Tibial nerve (tissue), 4 donors: ENCODE data around the gene KRTAP10-1. TPM values are rescaled to one million over a fixed set of nuclear protein-coding genes. Genes with fewer than 3 reads are reported as not detected.
"Not testable (repeated sequence)": the region's sequence is repeated elsewhere in the genome, so short reads cannot be mapped to it uniquely, and the experiment has no call there.

Experiments
- DNase-seq, 2 donors: peaks; one replicate each; pipeline ENCODE4 v3.0.0-alpha.2; 2019; ENCODE audit warnings: low spot score in 2 of 2
- H3K27ac ChIP-seq, 4 donors: fragments of 200-600 bp; sonication (generic) in 3 of 4; one replicate each; pipeline ENCODE4 v1.5.1; 2017 to 2019; ENCODE audit warnings: mild to moderate bottlenecking in 1 of 4
- H3K27me3 ChIP-seq, 2 donors: fragments of 200-600 bp; sonication (generic) in 1 of 2; one replicate each; pipeline versions ENCODE4 v1.5.1 to v1.6.0; 2017 to 2019
- H3K36me3 ChIP-seq, 3 donors: fragments of 200-600 bp; sonication (generic); one replicate each; pipeline ENCODE4 v1.5.1; 2018 to 2019
- H3K4me1 ChIP-seq, 4 donors: fragments of 200-600 bp; sonication (generic) in 3 of 4; one replicate each; pipeline ENCODE4 v1.5.1; 2017 to 2019
- H3K4me3 ChIP-seq, 4 donors: fragments of 200-600 bp; sonication (generic) in 3 of 4; one replicate each; pipeline ENCODE4 v1.5.1; 2017 to 2019; ENCODE audit warnings: mild to moderate bottlenecking in 1 of 4, moderate library complexity in 1 of 4
- H3K9me3 ChIP-seq, 4 donors: fragments of 200-600 bp; sonication (generic) in 3 of 4; one replicate each; pipeline ENCODE4 v1.5.1; 2017 to 2019
- EP300 ChIP-seq, 2 donors: sonication (generic); formaldehyde crosslinking; IDR thresholded peaks; one replicate each; pipeline ENCODE4 v1.6.1; 2017; ENCODE audit warnings: antibody characterized with exemption in 2 of 2, mild to moderate bottlenecking in 1 of 2
- POLR2A ChIP-seq, 2 donors: fragments of 450-650 bp; IDR thresholded peaks; one replicate each; pipeline ENCODE4 v1.6.1; 2017; ENCODE audit warnings: antibody characterized with exemption in 2 of 2, mild to moderate bottlenecking in 2 of 2, moderate library complexity in 2 of 2
- WGBS, 2 donors: methylation state at CpG; one replicate each; pipeline ENCODE4 v1.1.5; 2018; 5-methylcytosine and 5-hydroxymethylcytosine counted together
- total RNA-seq, 4 donors: library from RNA; depleted of rRNA; stranded (reverse); fragments of >200 nt; gene quantifications; one replicate each; pipeline ENCODE4 v1.1.0, GENCODE V29; 2016
- TF ChIP-seq, protein P1 (sequence below), 5 experiments: fragments of 200-600 bp in 3 of 5; fragments of 450-650 bp in 2 of 5; sonication (generic) in 3 of 5; IDR thresholded peaks; one replicate each; pipeline ENCODE4 v1.5.1; 2016 to 2019; ENCODE audit warnings: antibody characterized with exemption in 5 of 5, mild to moderate bottlenecking in 3 of 5, moderate library complexity in 2 of 5

KRTAP10-1 gene
- total RNA-seq, 4 donors from 2014 or later, result not detected

DNA sequence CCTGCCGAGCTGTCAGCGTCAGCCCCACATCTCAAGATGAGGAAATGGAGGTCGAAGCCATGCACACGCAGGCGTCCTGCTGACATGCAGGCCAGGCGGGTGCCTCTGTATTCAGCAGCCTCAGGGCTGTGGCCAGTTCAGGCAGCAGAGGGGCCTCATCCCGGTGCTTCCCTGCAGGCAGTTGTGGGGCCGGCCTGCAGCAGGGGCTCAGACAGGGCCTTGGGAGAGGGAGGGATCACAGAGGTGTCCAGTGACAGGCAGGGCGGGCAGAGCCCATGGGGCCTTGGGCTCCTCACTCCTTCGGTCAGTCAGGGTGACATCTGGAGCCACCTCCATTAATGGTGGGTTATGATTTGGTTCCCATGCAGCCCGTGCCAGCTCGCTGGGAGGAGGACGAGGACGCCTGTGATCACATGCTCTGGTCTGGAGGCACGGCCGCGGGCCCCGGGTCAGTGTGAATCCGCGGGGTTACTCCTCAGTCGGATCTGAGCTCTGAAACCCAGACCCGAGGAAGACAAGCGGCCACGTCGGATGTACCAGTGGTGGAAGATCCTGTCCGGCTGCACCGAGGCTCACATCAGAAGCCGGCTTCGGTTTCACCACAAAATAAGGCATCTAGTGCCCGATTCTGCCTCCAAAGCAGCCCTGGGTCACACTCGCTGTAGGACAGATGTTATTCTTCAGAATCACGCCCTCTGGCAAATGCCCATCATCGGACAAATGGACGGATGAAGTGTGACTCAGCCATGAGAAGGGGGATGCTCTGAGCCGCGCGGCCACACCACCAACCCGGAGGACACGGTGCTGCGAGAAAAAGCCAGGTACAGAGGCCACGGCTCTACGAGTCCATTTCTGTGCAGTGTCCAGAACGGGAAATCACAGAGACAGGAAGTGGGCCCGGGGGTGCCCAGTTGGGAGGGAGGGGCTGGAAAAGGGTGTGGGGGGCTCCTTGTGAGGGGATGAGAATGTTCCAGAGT, 33.4 kb downstream of the KRTAP10-1 start:
- WGBS, 2 donors, result 77 to 80% methylated on average over 40 to 44 of the region's 44 CpGs
- Histone ChIP-seq H3K36me3 (no peaks in the 10 kb centered on the region), H3K27ac (no peak overlapping the region), H3K4me1 (peaks cover 0 to 9% (median 3%) of the 10 kb centered on the region in 4 donors), H3K4me3 (no peak overlapping the region), H3K9me3 (no peaks in the 10 kb centered on the region), H3K27me3 (peaks cover 0 to 39% of the 10 kb centered on the region in 2 donors)
- no peak for DNase-seq
- TF ChIP-seq POLR2A (IDR thresholded peaks at IDR 0.05), result no peak

DNA sequence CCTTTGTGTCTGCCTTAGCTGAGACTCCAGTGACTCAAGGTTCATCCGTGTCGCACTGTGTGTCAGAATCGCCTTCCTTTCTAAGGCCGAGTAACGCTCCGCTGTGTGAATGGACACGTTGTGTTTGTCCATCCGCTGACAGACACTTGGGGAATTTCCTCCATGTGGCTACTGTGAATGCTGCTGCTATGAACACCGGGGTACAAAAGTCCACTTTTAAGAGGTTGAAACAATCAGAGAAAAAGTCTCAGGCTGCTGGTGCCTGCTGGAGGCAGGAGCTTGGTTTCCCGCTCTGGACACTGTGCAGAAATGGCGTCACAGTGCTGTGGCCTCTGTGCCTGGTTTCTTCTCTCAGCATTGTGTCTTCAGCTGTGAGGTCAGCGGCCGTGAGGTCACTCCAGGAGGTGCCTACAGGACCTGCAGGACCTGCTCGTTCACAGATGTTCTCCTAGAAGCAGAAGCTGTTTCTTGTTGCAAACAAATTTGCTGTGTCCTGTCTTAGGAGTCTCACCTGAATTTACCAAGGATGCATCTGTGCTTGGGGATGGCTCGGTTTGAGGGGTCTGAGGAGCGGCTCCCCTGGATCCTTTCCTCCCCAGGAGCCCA, 34.2 kb downstream of the KRTAP10-1 start:
- H3K4me1 ChIP-seq, result peaks cover 0 to 8% (median 3%) of the 10 kb centered on the region in 4 donors
- 41 to 51% methylated on average over 16 of the region's 16 CpGs for WGBS, 2 donors
- H3K4me3 ChIP-seq, result no peak overlapping the region
- TF ChIP-seq POLR2A (IDR thresholded peaks at IDR 0.05) (no peak), EP300 (IDR thresholded peaks at IDR 0.05) (no peak)
- TF ChIP-seq, protein P1, sequence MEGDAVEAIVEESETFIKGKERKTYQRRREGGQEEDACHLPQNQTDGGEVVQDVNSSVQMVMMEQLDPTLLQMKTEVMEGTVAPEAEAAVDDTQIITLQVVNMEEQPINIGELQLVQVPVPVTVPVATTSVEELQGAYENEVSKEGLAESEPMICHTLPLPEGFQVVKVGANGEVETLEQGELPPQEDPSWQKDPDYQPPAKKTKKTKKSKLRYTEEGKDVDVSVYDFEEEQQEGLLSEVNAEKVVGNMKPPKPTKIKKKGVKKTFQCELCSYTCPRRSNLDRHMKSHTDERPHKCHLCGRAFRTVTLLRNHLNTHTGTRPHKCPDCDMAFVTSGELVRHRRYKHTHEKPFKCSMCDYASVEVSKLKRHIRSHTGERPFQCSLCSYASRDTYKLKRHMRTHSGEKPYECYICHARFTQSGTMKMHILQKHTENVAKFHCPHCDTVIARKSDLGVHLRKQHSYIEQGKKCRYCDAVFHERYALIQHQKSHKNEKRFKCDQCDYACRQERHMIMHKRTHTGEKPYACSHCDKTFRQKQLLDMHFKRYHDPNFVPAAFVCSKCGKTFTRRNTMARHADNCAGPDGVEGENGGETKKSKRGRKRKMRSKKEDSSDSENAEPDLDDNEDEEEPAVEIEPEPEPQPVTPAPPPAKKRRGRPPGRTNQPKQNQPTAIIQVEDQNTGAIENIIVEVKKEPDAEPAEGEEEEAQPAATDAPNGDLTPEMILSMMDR (IDR thresholded peaks at IDR 0.05), result no peak
- H3K36me3 ChIP-seq, result no peaks in the 10 kb centered on the region
- no peaks in the 10 kb centered on the region for H3K9me3 ChIP-seq
- DNase-seq, result no peak
- H3K27ac ChIP-seq, result no peak overlapping the region
- peaks cover 0 to 34% of the 10 kb centered on the region in 2 donors for H3K27me3 ChIP-seq

DNA sequence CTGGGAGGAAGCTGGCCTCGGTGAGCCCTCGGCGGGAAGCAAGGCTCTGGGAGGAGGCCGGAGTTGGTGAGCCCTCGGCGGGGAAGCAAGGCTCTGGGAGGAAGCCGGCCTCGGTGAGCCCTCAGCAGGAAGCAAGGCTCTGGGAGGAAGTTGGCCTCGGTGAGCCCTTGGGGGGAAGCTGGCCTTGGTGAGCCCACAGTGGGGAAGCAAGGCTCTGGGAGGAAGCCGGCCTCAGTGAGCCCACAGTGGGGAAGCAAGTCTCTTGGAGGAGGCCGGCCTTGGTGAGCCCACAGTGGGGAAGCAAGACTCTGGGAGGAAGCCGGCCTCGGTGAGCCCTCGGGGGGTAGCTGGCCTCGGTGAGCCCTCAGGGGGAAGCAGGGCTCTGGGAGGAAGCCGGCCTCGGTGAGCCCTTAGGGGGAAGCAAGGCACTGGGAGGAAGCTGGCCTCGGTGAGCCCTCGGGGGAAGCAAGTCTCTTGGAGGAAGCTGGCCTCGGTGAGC, 36.0 kb downstream of the KRTAP10-1 start:
- Histone ChIP-seq H3K4me3 (no peak overlapping the region), H3K4me1 (no peaks in the 10 kb centered on the region), H3K9me3 (no peaks in the 10 kb centered on the region), H3K36me3 (no peaks in the 10 kb centered on the region), H3K27me3 (peaks cover 0 to 27% of the 10 kb centered on the region in 2 donors), H3K27ac (no peak overlapping the region)
- TF ChIP-seq, protein P1 (IDR thresholded peaks at IDR 0.05), result no peak
- TF ChIP-seq POLR2A (IDR thresholded peaks at IDR 0.05) (no peak), EP300 (IDR thresholded peaks at IDR 0.05) (no peak)
- no peak for DNase-seq
- WGBS, 2 donors, result 66 to 74% methylated on average over 20 of the region's 20 CpGs

DNA sequence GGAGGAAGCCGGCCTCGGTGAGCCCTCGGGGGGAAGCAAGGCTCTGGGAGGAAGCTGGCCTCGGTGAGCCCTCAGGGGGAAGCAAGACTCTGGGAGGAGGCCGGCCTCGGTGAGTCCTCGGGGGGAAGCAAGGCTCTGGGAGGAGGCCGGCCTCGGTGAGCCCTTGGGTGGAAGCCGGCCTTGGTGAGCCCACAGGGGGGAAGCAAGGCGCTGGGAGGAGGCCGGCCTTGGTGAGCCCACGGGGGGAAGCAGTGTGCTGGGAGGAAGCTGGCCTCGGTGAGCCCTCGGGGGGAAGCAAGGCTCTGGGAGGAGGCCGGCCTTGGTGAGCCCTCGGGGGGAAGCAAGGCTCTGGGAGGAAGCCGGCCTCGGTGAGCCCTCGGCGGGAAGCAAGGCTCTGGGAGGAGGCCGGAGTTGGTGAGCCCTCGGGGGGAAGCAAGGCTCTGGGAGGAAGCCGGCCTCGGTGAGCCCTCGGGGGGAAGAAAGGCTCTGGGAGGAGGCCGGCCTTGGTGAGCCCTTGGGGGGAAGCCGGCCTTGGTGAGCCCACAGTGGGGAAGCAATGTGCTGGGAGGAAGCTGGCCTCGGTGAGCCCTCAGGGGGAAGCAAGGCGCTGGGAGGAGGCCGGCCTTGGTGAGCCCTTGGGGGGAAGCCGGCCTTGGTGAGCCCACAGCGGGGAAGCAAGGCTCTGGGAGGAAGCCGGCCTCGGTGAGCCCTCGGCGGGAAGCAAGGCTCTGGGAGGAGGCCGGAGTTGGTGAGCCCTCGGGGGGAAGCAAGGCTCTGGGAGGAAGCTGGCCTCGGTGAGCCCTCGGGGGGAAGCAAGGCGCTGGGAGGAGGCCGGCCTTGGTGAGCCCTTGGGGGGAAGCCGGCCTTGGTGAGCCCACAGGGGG, 36.7 kb downstream of the KRTAP10-1 start:
- not testable (repeated sequence) for H3K36me3 ChIP-seq, H3K4me1 ChIP-seq, H3K27ac ChIP-seq, H3K4me3 ChIP-seq, H3K9me3 ChIP-seq, DNase-seq
- H3K27me3 ChIP-seq, result peaks cover 0 to 27% of the 10 kb centered on the region in 2 donors
- WGBS, 2 donors, result 70 to 72% methylated on average over 44 of the region's 44 CpGs

DNA sequence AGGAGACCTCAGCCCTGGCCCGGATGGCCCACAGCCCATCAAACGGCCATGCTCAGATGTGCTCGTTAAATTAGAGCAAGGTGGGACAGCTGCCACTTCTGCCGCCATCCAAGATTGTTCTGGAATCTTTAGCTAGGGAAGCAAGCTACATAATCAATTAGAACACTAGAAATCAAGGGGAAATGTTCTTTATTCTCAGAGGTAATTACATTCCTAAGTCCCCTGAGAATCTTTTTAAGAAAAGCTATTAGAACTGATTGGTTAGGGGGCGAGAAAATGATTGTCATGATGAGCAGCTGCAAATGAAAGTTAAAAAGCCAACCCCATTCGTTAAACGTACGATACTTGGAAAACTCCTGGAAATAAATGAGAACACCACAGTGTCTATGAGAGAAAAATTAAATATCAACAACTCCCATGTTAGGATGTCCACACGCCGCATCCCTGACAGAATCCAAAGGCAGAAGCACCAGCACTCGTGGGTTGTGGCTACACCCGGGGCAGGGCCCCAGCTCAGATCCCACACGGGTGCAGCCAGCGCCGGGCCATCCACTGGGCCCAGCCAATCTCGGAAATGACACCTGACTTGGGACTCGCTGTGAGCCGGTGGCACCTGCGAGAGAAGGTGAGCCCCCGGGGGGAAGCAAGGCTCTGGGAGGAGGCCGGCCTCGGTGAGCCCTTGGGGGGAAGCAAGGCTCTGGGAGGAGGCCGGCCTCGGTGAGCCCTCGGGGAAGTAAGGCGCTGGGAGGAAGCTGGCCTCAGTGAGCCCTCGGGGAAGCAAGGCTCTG, 37.6 kb downstream of the KRTAP10-1 start:
- no peak overlapping the region for H3K4me3 ChIP-seq
- no peak for DNase-seq
- no peaks in the 10 kb centered on the region for H3K9me3 ChIP-seq
- WGBS, 2 donors, result 89 to 91% methylated on average over 27 of the region's 27 CpGs
- TF ChIP-seq POLR2A (IDR thresholded peaks at IDR 0.05) (no peak), EP300 (IDR thresholded peaks at IDR 0.05) (no peak)
- TF ChIP-seq, protein P1 (IDR thresholded peaks at IDR 0.05), result no peak
- no peaks in the 10 kb centered on the region for H3K4me1 ChIP-seq
- H3K36me3 ChIP-seq, result no peaks in the 10 kb centered on the region
- H3K27me3 ChIP-seq, result peaks cover 0 to 27% of the 10 kb centered on the region in 2 donors
- H3K27ac ChIP-seq, result no peak overlapping the region
